ENCODE measurements around the gene VSIR. TPM values are rescaled to one million over a fixed set of nuclear protein-coding genes. Genes with fewer than 3 reads are reported as not detected.

Gene VSIR
- total RNA-seq, 2 donors from 2014 or later = 0.07 to 0.68 TPM

GRCh38 chr10:71706216-71707121 is 66.9 kb downstream of the VSIR start:
- no peaks in the 10 kb centered on the region for H3K9me3 ChIP-seq (ENCODE audit: control insufficient read depth, low read length)
- H3K4me3 Mint-ChIP-seq = no peak overlapping the region
- no peak overlapping the region for H3K27ac Mint-ChIP-seq
- H3K4me1 ChIP-seq (ENCODE audit: control insufficient read depth, insufficient read depth, low read length) = no peaks in the 10 kb centered on the region
- no peak for DNase-seq
- TF ChIP-seq CTCF (conservative IDR thresholded peaks at IDR 0.05) = no peak
- WGBS, 2 experiments (ENCODE audit: insufficient coverage in 1 of 2, insufficient read length in 1 of 2) = 93 to 95% methylated on average over 28 to 35 of the region's 35 CpGs
- no peaks in the 10 kb centered on the region for H3K36me3 ChIP-seq (ENCODE audit: control insufficient read depth, insufficient read depth, low read length)
- H3K36me3 Mint-ChIP-seq (ENCODE audit: low read depth) = no peaks in the 10 kb centered on the region
- no peaks in the 10 kb centered on the region for H3K27me3 Mint-ChIP-seq (ENCODE audit: insufficient read depth)
- H3K4me1 Mint-ChIP-seq = no peaks in the 10 kb centered on the region
- H3K27ac ChIP-seq (ENCODE audit: low read depth, low read length) = no peak overlapping the region
- H3K9me3 Mint-ChIP-seq = no peaks in the 10 kb centered on the region
- no peak overlapping the region for H3K9ac ChIP-seq (ENCODE audit: extremely low read depth, low read length, poor library complexity, severe bottlenecking)
- no peaks in the 10 kb centered on the region for H3K27me3 ChIP-seq (ENCODE audit: control insufficient read depth, insufficient read depth, low read length, poor library complexity, severe bottlenecking)
- no peak overlapping the region for H3K4me3 ChIP-seq (ENCODE audit: low read length)

- H3K9me3 ChIP-seq (ENCODE audit: control insufficient read depth, low read length) = no peaks in the 10 kb centered on the region
- no peaks in the 10 kb centered on the region for H3K27me3 Mint-ChIP-seq (ENCODE audit: insufficient read depth)
- no peaks in the 10 kb centered on the region for H3K27me3 ChIP-seq (ENCODE audit: control insufficient read depth, insufficient read depth, low read length, poor library complexity, severe bottlenecking)
- TF ChIP-seq CTCF (conservative IDR thresholded peaks at IDR 0.05) = peak; percentile 32
- no peak overlapping the region for H3K27ac Mint-ChIP-seq
- H3K4me1 Mint-ChIP-seq = no peaks in the 10 kb centered on the region
- H3K4me3 ChIP-seq (ENCODE audit: low read length) = no peak overlapping the region
- H3K4me3 Mint-ChIP-seq = no peak overlapping the region
- no peak for DNase-seq
- no peak overlapping the region for H3K27ac ChIP-seq (ENCODE audit: low read depth, low read length)
- WGBS, 2 experiments (ENCODE audit: insufficient coverage in 1 of 2, insufficient read length in 1 of 2) = 77 to 100% methylated on average over 1 to 2 of the region's 2 CpGs
- no peak overlapping the region for H3K9ac ChIP-seq (ENCODE audit: extremely low read depth, low read length, poor library complexity, severe bottlenecking)
- no peaks in the 10 kb centered on the region for H3K4me1 ChIP-seq (ENCODE audit: control insufficient read depth, insufficient read depth, low read length)
- no peaks in the 10 kb centered on the region for H3K36me3 Mint-ChIP-seq (ENCODE audit: low read depth)
- no peaks in the 10 kb centered on the region for H3K36me3 ChIP-seq (ENCODE audit: control insufficient read depth, insufficient read depth, low read length)
- H3K9me3 Mint-ChIP-seq = no peaks in the 10 kb centered on the region
Measured at GRCh38 chr10:71705582-71705981, 67.7 kb downstream of the VSIR start.

GRCh38 chr10:71704816-71705215 is 68.5 kb downstream of the VSIR start:
- WGBS, 2 experiments (ENCODE audit: insufficient coverage in 1 of 2, insufficient read length in 1 of 2) = 91 to 94% methylated on average over 18 of the region's 18 CpGs

More at GRCh38 chr10:71704816-71705215, 68.5 kb downstream of the VSIR start:
- H3K4me1 ChIP-seq (ENCODE audit: control insufficient read depth, insufficient read depth, low read length) = no peaks in the 10 kb centered on the region
- no peak overlapping the region for H3K27ac ChIP-seq (ENCODE audit: low read depth, low read length)
- H3K4me3 ChIP-seq (ENCODE audit: low read length) = no peak overlapping the region
- H3K27me3 ChIP-seq (ENCODE audit: control insufficient read depth, insufficient read depth, low read length, poor library complexity, severe bottlenecking) = no peaks in the 10 kb centered on the region
- H3K9me3 ChIP-seq (ENCODE audit: control insufficient read depth, low read length) = no peaks in the 10 kb centered on the region
- no peaks in the 10 kb centered on the region for H3K27me3 Mint-ChIP-seq (ENCODE audit: insufficient read depth)
- H3K36me3 ChIP-seq (ENCODE audit: control insufficient read depth, insufficient read depth, low read length) = no peaks in the 10 kb centered on the region
- no peak for DNase-seq
- no peak for TF ChIP-seq CTCF (conservative IDR thresholded peaks at IDR 0.05)
- H3K27ac Mint-ChIP-seq = no peak overlapping the region
- H3K4me3 Mint-ChIP-seq = no peak overlapping the region
- H3K4me1 Mint-ChIP-seq = no peaks in the 10 kb centered on the region
- no peaks in the 10 kb centered on the region for H3K36me3 Mint-ChIP-seq (ENCODE audit: low read depth)
- no peak overlapping the region for H3K9ac ChIP-seq (ENCODE audit: extremely low read depth, low read length, poor library complexity, severe bottlenecking)
- no peaks in the 10 kb centered on the region for H3K9me3 Mint-ChIP-seq
